ENCODE results near the gene FLII. TPM values are rescaled to one million over a fixed set of nuclear protein-coding genes. Genes with fewer than 3 reads are reported as not detected.
"Not testable (repeated sequence)": the region's sequence is repeated elsewhere in the genome, so short reads cannot be mapped to it uniquely, and the experiment has no call there.

FLII gene
- total RNA-seq = 277 TPM

- Histone ChIP-seq H3K27me3 (no peaks in the 10 kb centered on the region), H3K4me3 (peak within 1 kb of the TSS; percentile 85 to 94), H3K27ac (peak within 1 kb of the TSS; percentile 90), H3K4me1 (peaks cover 63% of the 10 kb centered on the region), H3K36me3 (peaks cover 0 to 42% of the 10 kb centered on the region in 2 donors), H3K9me3 (no peaks in the 10 kb centered on the region)
- intact Hi-C loops (cut with DNase I) = no loop called here
- no peak for DNase-seq (ENCODE audit: extremely low spot score in 2 of 2)
- no peak for TF ChIP-seq CTCF (IDR thresholded peaks at IDR 0.05)
- peak in 1 of 2 donors; percentile 79 for TF ChIP-seq POLR2A (IDR thresholded peaks at IDR 0.05)
- peak in 1 of 2 donors; percentile 74 for TF ChIP-seq POLR2AphosphoS5 (IDR thresholded peaks at IDR 0.05; ENCODE audit: insufficient read depth in 1 of 2, low read depth in 1 of 2)
Measured at GRCh38 chr17:18258356-18259038, at the start of gene FLII. Gene FLII, minus strand, starts transcription at chr17:18258738. Its CDS starts 48 bp downstream, at chr17:18258690.

DNA sequence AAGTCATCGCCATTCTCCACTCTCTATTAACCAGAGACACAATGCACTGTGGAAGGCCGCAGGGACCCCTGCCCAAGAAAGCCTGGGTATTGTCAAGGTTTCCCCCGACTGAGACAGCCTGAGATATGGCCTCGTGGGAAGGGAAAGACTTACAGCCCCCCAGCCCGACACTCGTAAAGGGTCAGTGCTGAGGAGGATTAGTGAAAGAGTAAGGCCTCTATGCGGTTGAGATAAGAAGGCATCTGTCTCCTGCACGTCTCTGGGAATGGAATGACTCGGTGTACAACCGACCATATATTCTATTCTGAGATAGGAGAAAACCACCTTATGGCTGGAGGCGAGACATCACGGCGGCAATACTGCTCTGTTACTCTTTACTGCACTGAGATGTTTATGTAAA is 44.7 kb upstream of the FLII start:
- H3K27me3 ChIP-seq; H3K4me3 ChIP-seq; H3K9me3 ChIP-seq; H3K4me1 ChIP-seq; H3K27ac ChIP-seq; intact Hi-C loops (cut with DNase I); DNase-seq (ENCODE audit: extremely low spot score in 2 of 2): not testable (repeated sequence)
- peaks cover 0 to 91% of the 10 kb centered on the region in 2 donors for H3K36me3 ChIP-seq

DNA sequence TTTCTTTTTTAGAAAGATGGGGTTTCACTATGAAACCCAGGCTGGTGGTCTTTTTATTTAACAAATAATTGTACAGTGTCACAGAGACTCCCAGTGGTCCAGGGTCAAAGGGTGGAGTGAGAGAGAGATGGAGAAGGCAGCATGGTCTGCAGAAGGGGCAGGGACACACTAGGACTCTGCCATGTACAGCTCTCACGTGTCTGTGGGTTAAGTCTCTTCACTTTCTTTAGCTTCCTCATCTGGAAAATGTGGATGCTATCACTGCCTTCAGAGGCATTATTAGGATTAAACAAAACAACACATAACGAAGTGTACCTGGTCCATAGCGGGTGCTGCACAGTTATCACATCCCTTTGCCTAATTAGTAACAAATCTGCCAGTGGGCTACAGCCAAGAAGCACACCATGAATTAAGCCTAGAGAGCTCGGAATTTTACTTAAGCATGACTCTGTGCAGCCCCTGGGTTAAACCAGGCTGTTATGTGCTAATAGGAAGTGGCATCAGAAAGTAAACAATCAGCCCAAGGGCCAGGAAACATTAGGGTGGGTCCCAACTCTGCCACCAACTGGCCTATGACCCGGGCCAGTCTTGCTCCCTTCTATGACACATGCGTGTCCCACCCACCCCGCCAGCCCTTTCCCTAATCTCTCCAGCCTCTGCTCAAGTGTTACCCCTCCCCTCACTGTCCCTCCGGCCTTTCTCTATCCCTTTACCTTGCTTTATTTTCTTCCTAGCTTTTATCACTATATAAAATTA is 42.4 kb upstream of the FLII start:
- no peak for DNase-seq (ENCODE audit: extremely low spot score in 2 of 2)
- H3K9me3 ChIP-seq = no peaks in the 10 kb centered on the region
- H3K36me3 ChIP-seq = peaks cover 0 to 75% of the 10 kb centered on the region in 2 donors
- no peaks in the 10 kb centered on the region for H3K4me1 ChIP-seq
- no peak for TF ChIP-seq CTCF (IDR thresholded peaks at IDR 0.05)
- no peak for TF ChIP-seq POLR2AphosphoS5 (IDR thresholded peaks at IDR 0.05; ENCODE audit: insufficient read depth in 1 of 2, low read depth in 1 of 2)
- TF ChIP-seq POLR2A (IDR thresholded peaks at IDR 0.05) = no peak
- no peak overlapping the region for H3K4me3 ChIP-seq
- no peaks in the 10 kb centered on the region for H3K27me3 ChIP-seq
- intact Hi-C loops (cut with DNase I) = no loop called here
- H3K27ac ChIP-seq = no peak overlapping the region

DNA sequence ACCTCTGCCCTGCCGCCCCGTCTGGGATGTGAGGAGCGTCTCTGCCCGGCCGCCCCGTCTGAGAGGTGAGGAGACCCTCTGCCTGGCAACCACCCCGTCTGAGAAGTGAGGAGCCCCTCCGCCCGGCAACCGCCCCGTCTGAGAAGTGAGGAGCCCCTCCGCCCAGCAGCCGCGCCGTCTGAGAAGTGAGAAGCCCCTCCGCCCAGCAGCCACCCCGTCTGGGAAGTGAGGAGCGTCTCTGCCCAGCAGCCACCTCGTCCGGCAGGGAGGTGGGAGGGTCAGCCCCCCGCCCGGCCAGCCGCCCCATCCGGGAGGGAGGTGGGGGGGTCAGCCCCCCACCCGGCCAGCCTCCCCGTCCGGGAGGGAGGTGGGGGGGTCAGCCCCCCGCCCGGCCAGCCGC is 39.5 kb upstream of the FLII start:
- H3K9me3 ChIP-seq; H3K27me3 ChIP-seq; H3K27ac ChIP-seq; H3K4me3 ChIP-seq; intact Hi-C loops (cut with DNase I); DNase-seq (ENCODE audit: extremely low spot score in 2 of 2); H3K4me1 ChIP-seq: not testable (repeated sequence)
- H3K36me3 ChIP-seq = peaks cover 0 to 66% of the 10 kb centered on the region in 2 donors

- H3K27me3 ChIP-seq = no peaks in the 10 kb centered on the region
- TF ChIP-seq POLR2A (IDR thresholded peaks at IDR 0.05) (no peak), POLR2AphosphoS5 (IDR thresholded peaks at IDR 0.05; ENCODE audit: insufficient read depth in 1 of 2, low read depth in 1 of 2) (no peak), CTCF (IDR thresholded peaks at IDR 0.05) (no peak)
- H3K36me3 ChIP-seq = peaks cover 0 to 72% of the 10 kb centered on the region in 2 donors
- H3K4me3 ChIP-seq = no peak overlapping the region
- no peak overlapping the region for H3K27ac ChIP-seq
- intact Hi-C loops (cut with DNase I) = no loop called here
- DNase-seq (ENCODE audit: extremely low spot score in 2 of 2) = no peak
- no peaks in the 10 kb centered on the region for H3K9me3 ChIP-seq
- no peaks in the 10 kb centered on the region for H3K4me1 ChIP-seq
Measured at GRCh38 chr17:18291718-18292540, 33.4 kb upstream of the FLII start.

Measured in vagina (tissue), 2 donors.